ENCODE data around the gene CDC20B.
"Not testable (repeated sequence)": the region's sequence is repeated elsewhere in the genome, so short reads cannot be mapped to it uniquely, and the experiment has no call there.

Gene CDC20B

GRCh38 chr5:55101556-55102276 lies 71.3 kb downstream of the CDC20B start:
- DNase-seq, result no peak

GRCh38 chr5:55101148-55101547 lies 71.8 kb downstream of the CDC20B start:
- not testable (repeated sequence) for DNase-seq

GRCh38 chr5:55096861-55097260 lies 76.1 kb downstream of the CDC20B start:
- DNase-seq, result no peak

GRCh38 chr5:55096182-55096581 lies 76.8 kb downstream of the CDC20B start:
- DNase-seq, result no peak

GRCh38 chr5:55091011-55091410 lies 82.0 kb downstream of the CDC20B start:
- DNase-seq, result not testable (repeated sequence)

- not testable (repeated sequence) for DNase-seq
These were observed 83.7 kb downstream of the CDC20B start for GRCh38 chr5:55089301-55089700.

GRCh38 chr5:55081541-55081940 lies 91.4 kb downstream of the CDC20B start:
- DNase-seq, result no peak

- DNase-seq, result no peak
These were observed 99.8 kb downstream of the CDC20B start for GRCh38 chr5:55073211-55073610.

- DNase-seq, result no peak
These were observed 100.3 kb downstream of the CDC20B start for GRCh38 chr5:55072666-55073065.

DNA sequence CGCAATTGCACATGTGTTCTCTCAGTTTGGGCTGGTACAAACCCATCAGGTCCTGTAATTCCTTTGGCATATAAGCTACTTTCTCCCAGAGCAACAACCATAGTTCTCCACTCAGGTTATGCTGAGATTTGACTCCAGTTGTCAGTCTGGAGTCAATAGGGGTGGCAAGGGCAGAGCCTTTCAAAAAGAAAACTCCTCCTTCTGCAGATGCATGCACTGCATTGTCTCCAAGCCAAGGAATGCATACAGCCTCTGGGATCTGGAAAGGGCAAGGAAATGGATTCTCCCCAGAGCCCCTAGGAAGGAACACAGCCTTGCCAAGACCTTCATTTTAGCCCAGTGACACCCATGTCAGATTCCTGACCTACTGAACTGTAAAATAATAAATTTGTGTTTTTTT lies 101.6 kb downstream of the CDC20B start:
- DNase-seq, result no peak

DNA sequence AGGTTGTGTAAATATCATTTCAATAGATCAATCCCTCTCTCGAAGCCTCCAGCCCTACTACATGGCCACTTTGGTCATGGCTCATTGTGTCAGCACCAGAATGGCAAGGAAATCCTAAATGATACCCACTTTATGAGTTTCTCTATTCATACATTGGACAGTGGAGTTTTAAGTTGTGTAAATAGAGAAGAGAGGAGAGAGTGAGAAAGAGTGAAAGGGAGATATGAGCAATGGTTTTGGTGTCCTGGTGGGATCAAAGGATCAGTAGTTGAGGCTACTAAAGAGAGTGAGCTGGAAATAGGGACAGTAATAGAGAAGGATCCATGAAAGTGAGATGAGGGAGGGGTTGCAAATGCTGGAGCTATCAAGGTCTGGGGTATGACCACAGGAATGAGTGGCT lies 102.0 kb downstream of the CDC20B start:
- no peak for DNase-seq

DNA sequence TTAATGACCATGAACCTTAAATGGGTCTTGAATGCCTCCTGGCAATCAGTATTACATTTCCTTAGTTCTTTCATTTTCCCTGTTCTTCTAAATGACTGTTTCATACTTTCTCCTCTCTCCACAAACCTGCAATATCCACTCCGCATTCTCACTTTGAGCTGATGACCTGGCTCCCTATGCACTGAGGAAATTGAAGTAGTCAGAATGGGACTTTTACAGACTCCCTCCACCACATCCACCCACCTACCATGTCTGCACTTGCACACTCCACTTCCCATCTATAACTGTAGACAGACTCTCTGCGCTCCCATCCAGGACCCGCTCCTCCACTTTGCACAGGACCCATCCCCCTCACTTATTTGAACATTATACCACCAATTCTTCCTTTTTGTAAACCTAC lies 106.7 kb downstream of the CDC20B start:
- no peak for DNase-seq

DNA sequence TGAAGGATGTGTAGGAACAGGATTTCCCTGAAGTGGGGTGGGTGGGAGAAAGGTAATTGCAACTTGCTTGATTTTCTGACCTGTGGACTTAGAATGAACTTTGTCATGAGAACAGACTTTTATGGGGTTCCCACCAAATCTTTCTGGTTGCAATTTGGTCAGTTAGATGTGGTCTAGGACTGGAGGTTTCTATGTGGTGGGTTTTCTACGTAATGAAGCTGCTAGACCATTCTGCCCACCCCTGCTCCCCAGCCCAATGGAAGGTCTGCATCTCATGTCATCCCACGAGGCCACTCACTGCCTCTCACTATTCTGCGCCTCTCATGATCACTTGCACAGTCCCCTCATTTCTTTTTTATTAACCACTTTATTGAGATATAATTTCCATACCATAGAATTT lies 108.5 kb downstream of the CDC20B start:
- no peak for DNase-seq

DNA sequence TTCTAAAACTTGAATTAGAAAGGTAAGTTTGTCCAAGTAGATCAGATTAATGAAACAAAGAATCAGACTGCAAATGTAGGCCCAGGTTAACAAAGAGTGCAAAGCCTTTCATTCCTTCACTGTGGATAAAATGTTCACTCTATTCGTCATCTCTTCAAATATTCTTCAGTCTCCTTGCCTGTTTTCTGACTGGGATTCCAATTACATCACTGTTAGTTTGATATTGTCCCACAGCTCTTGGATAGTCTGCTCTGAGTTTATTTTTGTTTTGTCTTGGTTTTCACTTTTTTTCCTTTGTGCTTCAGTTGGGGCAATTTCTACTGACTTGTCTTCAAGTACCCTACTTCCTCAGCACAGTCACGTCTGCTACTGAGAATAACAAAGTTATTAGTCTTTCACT lies 109.1 kb downstream of the CDC20B start:
- DNase-seq, result no peak

GRCh38 chr5:55063220-55063863 lies 109.6 kb downstream of the CDC20B start:
- no peak for DNase-seq

Measured in activated CD4-positive, CD25-positive, alpha-beta regulatory T cell treated with anti-CD3 and anti-CD28 coated beads, Interleukin-2, amount 50 U/mL, for 72 hours (primary cell).